IPS-18a (cell line): ENCODE data around the gene MSH2.
"Not testable (repeated sequence)": the region's sequence is repeated elsewhere in the genome, so short reads cannot be mapped to it uniquely, and the experiment has no call there.

Experiments used
- H3K27ac ChIP-seq: one replicate; pipeline ENCODE4 v1.5.1; 2013; ENCODE audit warnings: low read length
- H3K27me3 ChIP-seq: one replicate; pipeline ENCODE4 v1.6.1; 2013; ENCODE audit warnings: mild to moderate bottlenecking, low read length; ENCODE audit not compliant: control insufficient read depth, insufficient read depth
- H3K36me3 ChIP-seq: one replicate; pipeline ENCODE4 v1.6.1; 2013; ENCODE audit warnings: low read depth, low read length; ENCODE audit not compliant: control insufficient read depth
- H3K4me1 ChIP-seq: one replicate; pipeline ENCODE4 v1.6.1; 2013; ENCODE audit warnings: low read depth, low read length; ENCODE audit not compliant: control insufficient read depth
- H3K4me3 ChIP-seq: one replicate; pipeline ENCODE4 v1.5.1; 2013; ENCODE audit warnings: low read length
- H3K9ac ChIP-seq: one replicate; pipeline ENCODE4 v1.6.1; 2013; ENCODE audit warnings: mild to moderate bottlenecking, low read length, moderate library complexity
- H3K9me3 ChIP-seq: one replicate; pipeline ENCODE4 v1.6.1; 2013; ENCODE audit warnings: low read depth, low read length; ENCODE audit not compliant: control insufficient read depth

Gene MSH2

GRCh38 chr2:47451790-47452189 is 48.8 kb downstream of the MSH2 start:
- Histone ChIP-seq H3K36me3 (peaks cover 53% of the 10 kb centered on the region), H3K27me3 (no peaks in the 10 kb centered on the region), H3K9me3 (no peaks in the 10 kb centered on the region)

GRCh38 chr2:47452761-47453160 is 49.8 kb downstream of the MSH2 start:
- no peak overlapping the region for H3K4me3 ChIP-seq
- H3K9ac ChIP-seq, result no peak overlapping the region
- H3K4me1 ChIP-seq, result no peaks in the 10 kb centered on the region
- H3K36me3 ChIP-seq, result peaks cover 54% of the 10 kb centered on the region
- no peaks in the 10 kb centered on the region for H3K9me3 ChIP-seq
- no peak overlapping the region for H3K27ac ChIP-seq
- H3K27me3 ChIP-seq, result no peaks in the 10 kb centered on the region

More at GRCh38 chr2:47451790-47452189, 48.8 kb downstream of the MSH2 start:
- H3K9ac ChIP-seq, result no peak overlapping the region
- H3K27ac ChIP-seq, result no peak overlapping the region
- no peak overlapping the region for H3K4me3 ChIP-seq
- H3K4me1 ChIP-seq, result no peaks in the 10 kb centered on the region

DNA sequence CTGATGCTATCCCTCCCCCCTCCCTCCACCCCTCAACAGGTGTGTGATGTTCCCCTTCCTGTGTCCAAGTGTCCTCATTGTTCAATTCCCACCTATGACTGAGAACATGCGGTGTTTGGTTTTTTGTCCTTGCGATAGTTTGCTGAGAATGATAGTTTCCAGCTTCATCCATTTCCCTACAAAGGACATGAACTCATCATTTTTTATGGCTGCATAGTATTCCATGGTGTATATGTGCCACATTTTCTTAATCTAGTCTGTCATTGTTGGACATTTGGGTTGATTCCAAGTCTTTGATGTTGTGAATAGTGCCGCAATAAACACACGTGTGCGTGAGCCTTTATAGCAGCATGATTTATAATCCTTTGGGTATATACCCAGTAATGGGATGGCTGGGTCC is 51.9 kb downstream of the MSH2 start:
- H3K4me1 ChIP-seq, H3K4me3 ChIP-seq, H3K27ac ChIP-seq, H3K9ac ChIP-seq, H3K27me3 ChIP-seq, H3K9me3 ChIP-seq: not testable (repeated sequence)
- peaks cover 40% of the 10 kb centered on the region for H3K36me3 ChIP-seq

GRCh38 chr2:47455411-47455810 is 52.5 kb downstream of the MSH2 start:
- H3K9me3 ChIP-seq, result no peaks in the 10 kb centered on the region
- H3K36me3 ChIP-seq, result peaks cover 44% of the 10 kb centered on the region
- H3K4me3 ChIP-seq, result no peak overlapping the region
- no peaks in the 10 kb centered on the region for H3K4me1 ChIP-seq
- H3K27ac ChIP-seq, result no peak overlapping the region
- no peak overlapping the region for H3K9ac ChIP-seq
- no peaks in the 10 kb centered on the region for H3K27me3 ChIP-seq

GRCh38 chr2:47456851-47457250 is 53.9 kb downstream of the MSH2 start:
- no peaks in the 10 kb centered on the region for H3K4me1 ChIP-seq
- no peak overlapping the region for H3K4me3 ChIP-seq
- H3K36me3 ChIP-seq, result peaks cover 36% of the 10 kb centered on the region
- no peak overlapping the region for H3K27ac ChIP-seq
- no peak overlapping the region for H3K9ac ChIP-seq
- H3K27me3 ChIP-seq, result no peaks in the 10 kb centered on the region
- no peaks in the 10 kb centered on the region for H3K9me3 ChIP-seq

- H3K9ac ChIP-seq, result no peak overlapping the region
- no peak overlapping the region for H3K4me3 ChIP-seq
- H3K4me1 ChIP-seq, result no peaks in the 10 kb centered on the region
- H3K27me3 ChIP-seq, result no peaks in the 10 kb centered on the region
- no peak overlapping the region for H3K27ac ChIP-seq
- peaks cover 36% of the 10 kb centered on the region for H3K36me3 ChIP-seq
- no peaks in the 10 kb centered on the region for H3K9me3 ChIP-seq
Measured at GRCh38 chr2:47457268-47457667, 54.3 kb downstream of the MSH2 start.

- H3K36me3 ChIP-seq, result peaks cover 42% of the 10 kb centered on the region
- no peak overlapping the region for H3K4me3 ChIP-seq
- H3K27me3 ChIP-seq, result no peaks in the 10 kb centered on the region
- no peaks in the 10 kb centered on the region for H3K4me1 ChIP-seq
- H3K9ac ChIP-seq, result no peak overlapping the region
- no peaks in the 10 kb centered on the region for H3K9me3 ChIP-seq
- H3K27ac ChIP-seq, result no peak overlapping the region
Measured at GRCh38 chr2:47459021-47459420, 56.1 kb downstream of the MSH2 start.

DNA sequence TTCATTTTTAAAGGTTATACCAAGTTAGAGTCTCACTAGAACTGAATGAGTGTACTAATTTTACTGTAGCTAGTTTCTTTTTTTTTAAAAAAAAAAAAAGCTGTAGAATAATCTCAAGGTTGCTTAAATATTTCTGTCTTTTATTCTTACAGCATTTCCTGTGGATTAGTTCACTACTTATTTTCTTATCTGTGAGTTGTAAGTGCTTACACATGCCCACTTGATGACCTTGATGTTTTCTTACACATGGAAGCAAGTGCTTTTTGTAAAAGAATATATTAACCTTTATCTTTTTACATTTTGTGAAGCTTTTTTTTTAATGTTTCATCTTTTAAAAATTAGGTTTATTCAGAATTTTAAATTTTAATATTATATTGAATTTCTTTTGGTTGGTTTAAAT is 57.8 kb downstream of the MSH2 start:
- no peak overlapping the region for H3K27ac ChIP-seq
- H3K9me3 ChIP-seq, result no peaks in the 10 kb centered on the region
- H3K4me1 ChIP-seq, result no peaks in the 10 kb centered on the region
- no peaks in the 10 kb centered on the region for H3K27me3 ChIP-seq
- no peak overlapping the region for H3K4me3 ChIP-seq
- peaks cover 55% of the 10 kb centered on the region for H3K36me3 ChIP-seq
- H3K9ac ChIP-seq, result no peak overlapping the region

GRCh38 chr2:47471429-47472116 is 68.6 kb downstream of the MSH2 start:
- peaks cover 72% of the 10 kb centered on the region for H3K36me3 ChIP-seq
- no peaks in the 10 kb centered on the region for H3K9me3 ChIP-seq
- H3K27ac ChIP-seq, result no peak overlapping the region
- no peak overlapping the region for H3K9ac ChIP-seq
- no peak overlapping the region for H3K4me3 ChIP-seq
- no peaks in the 10 kb centered on the region for H3K27me3 ChIP-seq
- H3K4me1 ChIP-seq, result no peaks in the 10 kb centered on the region

DNA sequence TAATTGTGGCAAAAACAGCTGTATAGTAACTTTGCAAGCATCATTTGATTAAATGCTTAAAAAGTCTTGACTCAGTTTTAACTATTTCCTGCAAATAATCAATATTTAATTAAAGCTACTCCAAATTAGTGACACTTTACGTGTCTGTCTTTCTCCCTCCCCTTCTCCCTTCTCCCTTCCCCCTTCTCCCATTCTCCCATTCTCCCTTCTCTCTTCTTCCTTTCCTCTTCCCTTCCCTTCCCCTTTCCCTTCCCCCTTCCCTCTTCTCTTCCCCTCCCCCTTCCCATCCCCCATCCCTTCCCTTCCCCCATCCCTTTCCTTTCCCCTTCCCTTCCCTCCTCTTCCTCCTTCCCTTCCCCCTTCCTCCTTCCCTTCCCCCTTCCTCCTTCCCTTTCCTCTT is 76.9 kb downstream of the MSH2 start:
- Histone ChIP-seq H3K36me3 (peaks cover 81% of the 10 kb centered on the region), H3K9me3 (no peaks in the 10 kb centered on the region), H3K27me3 (no peaks in the 10 kb centered on the region), H3K4me1 (no peaks in the 10 kb centered on the region), H3K27ac (no peak overlapping the region), H3K4me3 (no peak overlapping the region), H3K9ac (no peak overlapping the region)

- H3K4me3 ChIP-seq, result no peak overlapping the region
- H3K27ac ChIP-seq, result no peak overlapping the region
- H3K9me3 ChIP-seq, result no peaks in the 10 kb centered on the region
- H3K27me3 ChIP-seq, result no peaks in the 10 kb centered on the region
- no peak overlapping the region for H3K9ac ChIP-seq
- H3K4me1 ChIP-seq, result no peaks in the 10 kb centered on the region
- H3K36me3 ChIP-seq, result peaks cover 52% of the 10 kb centered on the region
Measured at GRCh38 chr2:47483191-47483590, 80.2 kb downstream of the MSH2 start.

- H3K9me3 ChIP-seq, result no peaks in the 10 kb centered on the region
- no peak overlapping the region for H3K27ac ChIP-seq
- H3K36me3 ChIP-seq, result peaks cover 40% of the 10 kb centered on the region
- H3K27me3 ChIP-seq, result no peaks in the 10 kb centered on the region
- no peaks in the 10 kb centered on the region for H3K4me1 ChIP-seq
- no peak overlapping the region for H3K9ac ChIP-seq
- H3K4me3 ChIP-seq, result no peak overlapping the region
Measured at GRCh38 chr2:47484396-47484795, 81.4 kb downstream of the MSH2 start.
